ENCODE measurements around the gene CASP6. TPM values are rescaled to one million over a fixed set of nuclear protein-coding genes. Genes with fewer than 3 reads are reported as not detected.

CASP6 gene
- total RNA-seq, 1 donor from 2014 or later = 25.2 TPM

- no peak for DNase-seq (ENCODE audit: low read depth)
- Mint-ChIP-seq H3K27ac (ENCODE audit: unreplicated experiment) (no peak overlapping the region), H3K36me3 (ENCODE audit: low read depth, unreplicated experiment) (no peaks in the 10 kb centered on the region), H3K9me3 (ENCODE audit: unreplicated experiment) (no peaks in the 10 kb centered on the region), H3K4me3 (ENCODE audit: unreplicated experiment) (no peak overlapping the region), H3K4me1 (ENCODE audit: low read depth, unreplicated experiment) (no peaks in the 10 kb centered on the region), H3K27me3 (ENCODE audit: low read depth, unreplicated experiment) (no peaks in the 10 kb centered on the region)
- no peak for FAIRE-seq
- H3K4me3 ChIP-seq (ENCODE audit: insufficient read depth, low read depth, low read length) = no peak overlapping the region
- H3K27me3 ChIP-seq (ENCODE audit: insufficient read depth, low read length) = no peaks in the 10 kb centered on the region
- no peak overlapping the region for H3K27ac ChIP-seq (ENCODE audit: low read depth, low read length)
- H3K4me1 ChIP-seq (ENCODE audit: insufficient read depth, low read length) = no peaks in the 10 kb centered on the region
- no peaks in the 10 kb centered on the region for H3K79me2 ChIP-seq (ENCODE audit: insufficient read depth, low read length)
- no peak overlapping the region for H3K4me2 ChIP-seq (ENCODE audit: low read length)
- H2AFZ ChIP-seq (ENCODE audit: low read depth, low read length) = no peak overlapping the region
- no peaks in the 10 kb centered on the region for H4K20me1 ChIP-seq (ENCODE audit: insufficient read depth, low read length)
- no peak overlapping the region for H3K9ac ChIP-seq (ENCODE audit: low read length)
- H3K36me3 ChIP-seq (ENCODE audit: insufficient read depth, low read length) = no peaks in the 10 kb centered on the region
- H3K9me3 ChIP-seq (ENCODE audit: insufficient read depth, low read depth, low read length) = no peaks in the 10 kb centered on the region
- TF ChIP-seq CTCF (IDR thresholded peaks at IDR 0.05; ENCODE audit: insufficient read depth, low read depth, low read length) (no peak), EZH2 (IDR thresholded peaks at IDR 0.05; ENCODE audit: insufficient read depth, low read length) (no peak)
Measured at GRCh38 chr4:109645874-109646710, 57.2 kb downstream of the CASP6 start.

DNA sequence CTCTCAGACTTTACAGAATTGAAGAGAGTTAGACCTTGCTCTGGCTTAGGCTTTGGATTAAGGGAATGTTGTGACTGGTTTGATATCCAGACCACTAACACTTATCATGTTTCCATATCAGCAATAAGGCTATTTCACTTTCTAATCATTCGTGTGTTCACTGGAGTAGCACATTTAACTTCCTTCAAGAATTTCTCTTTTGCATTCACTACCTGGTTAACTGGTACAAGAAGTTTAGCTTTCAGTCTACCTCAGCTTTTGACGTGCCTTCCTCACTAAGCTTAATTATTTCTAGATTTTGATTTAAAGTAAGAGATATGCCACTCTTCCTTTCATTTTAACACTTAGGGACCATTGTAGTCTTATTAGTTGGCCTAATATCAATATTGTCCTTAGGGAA is 62.6 kb downstream of the CASP6 start:
- Histone ChIP-seq H2AFZ (ENCODE audit: low read depth, low read length) (no peak overlapping the region), H3K9me3 (ENCODE audit: insufficient read depth, low read depth, low read length) (no peaks in the 10 kb centered on the region), H3K36me3 (ENCODE audit: insufficient read depth, low read length) (no peaks in the 10 kb centered on the region), H4K20me1 (ENCODE audit: insufficient read depth, low read length) (no peaks in the 10 kb centered on the region), H3K27ac (ENCODE audit: low read depth, low read length) (no peak overlapping the region), H3K4me3 (ENCODE audit: insufficient read depth, low read depth, low read length) (no peak overlapping the region), H3K79me2 (ENCODE audit: insufficient read depth, low read length) (no peaks in the 10 kb centered on the region), H3K4me2 (ENCODE audit: low read length) (no peak overlapping the region), H3K4me1 (ENCODE audit: insufficient read depth, low read length) (no peaks in the 10 kb centered on the region), H3K9ac (ENCODE audit: low read length) (no peak overlapping the region), H3K27me3 (ENCODE audit: insufficient read depth, low read length) (no peaks in the 10 kb centered on the region)
- Mint-ChIP-seq H3K4me1 (ENCODE audit: low read depth, unreplicated experiment) (no peaks in the 10 kb centered on the region), H3K9me3 (ENCODE audit: unreplicated experiment) (peaks cover 8% of the 10 kb centered on the region), H3K27me3 (ENCODE audit: low read depth, unreplicated experiment) (no peaks in the 10 kb centered on the region), H3K4me3 (ENCODE audit: unreplicated experiment) (no peak overlapping the region), H3K27ac (ENCODE audit: unreplicated experiment) (no peak overlapping the region), H3K36me3 (ENCODE audit: low read depth, unreplicated experiment) (peaks cover 7% of the 10 kb centered on the region)
- TF ChIP-seq CTCF (IDR thresholded peaks at IDR 0.05; ENCODE audit: insufficient read depth, low read depth, low read length) (no peak), EZH2 (IDR thresholded peaks at IDR 0.05; ENCODE audit: insufficient read depth, low read length) (no peak)
- FAIRE-seq = no peak
- no peak for DNase-seq (ENCODE audit: low read depth)

Other genes starting within 250 kb of the CASP6 start
- gene MCUB, start 143.2 kb downstream of the CASP6 start, total RNA-seq = 11.2 and 12.6 TPM in 2 replicates
- gene PLA2G12A, start 26.6 kb upstream of the CASP6 start, total RNA-seq = 17.8 and 22.5 TPM in 2 replicates
- not detected in 2 replicates for gene CFI, start 98.6 kb upstream of the CASP6 start, total RNA-seq
- 20.5 and 26.5 TPM in 2 replicates for gene GAR1, start 112.3 kb upstream of the CASP6 start, total RNA-seq
- 0.25 TPM in 1 of 2 replicates, not detected in the other for gene RRH, start 124.5 kb upstream of the CASP6 start, total RNA-seq
- 0.11 TPM in 1 of 2 replicates, not detected in the other for gene LRIT3, start 144.7 kb upstream of the CASP6 start, total RNA-seq
- 22.9 and 25.1 TPM in 2 replicates for gene EGF, start 209.4 kb upstream of the CASP6 start, total RNA-seq

All from astrocyte (in vitro differentiated cells and primary cell).